ENCODE results near the gene ADAM8. TPM values are rescaled to one million over a fixed set of nuclear protein-coding genes. Genes with fewer than 3 reads are reported as not detected.
A peak's percentile ranks its signal among the peaks of the same experiment; 100 is the strongest.

The ADAM8 gene
- total and polyA plus RNA-seq, 4 donors: 4.4 to 79.2 (median 27.4) TPM

DNA sequence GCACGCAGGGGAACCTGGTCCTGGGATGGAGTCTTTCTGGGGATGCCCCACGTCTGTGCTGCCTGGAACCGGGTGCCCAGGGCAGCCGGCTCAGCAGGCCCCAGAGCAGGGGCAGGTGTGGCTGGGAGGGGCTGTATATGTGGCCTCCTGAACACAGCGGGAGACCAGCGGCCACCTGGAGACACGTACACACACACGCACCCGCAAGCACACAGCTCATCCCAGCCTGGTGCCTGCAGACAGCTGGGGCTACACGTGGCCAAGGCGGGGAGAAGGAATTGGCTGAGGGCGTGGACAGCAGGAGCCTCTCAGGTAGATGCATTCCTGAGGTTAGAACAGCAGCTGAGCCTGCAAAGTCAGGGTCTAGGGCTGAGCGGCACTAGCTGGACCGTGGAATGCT, 14.0 kb downstream of the ADAM8 start:
- DNase-seq: no peak
- TF ChIP-seq, protein P1, sequence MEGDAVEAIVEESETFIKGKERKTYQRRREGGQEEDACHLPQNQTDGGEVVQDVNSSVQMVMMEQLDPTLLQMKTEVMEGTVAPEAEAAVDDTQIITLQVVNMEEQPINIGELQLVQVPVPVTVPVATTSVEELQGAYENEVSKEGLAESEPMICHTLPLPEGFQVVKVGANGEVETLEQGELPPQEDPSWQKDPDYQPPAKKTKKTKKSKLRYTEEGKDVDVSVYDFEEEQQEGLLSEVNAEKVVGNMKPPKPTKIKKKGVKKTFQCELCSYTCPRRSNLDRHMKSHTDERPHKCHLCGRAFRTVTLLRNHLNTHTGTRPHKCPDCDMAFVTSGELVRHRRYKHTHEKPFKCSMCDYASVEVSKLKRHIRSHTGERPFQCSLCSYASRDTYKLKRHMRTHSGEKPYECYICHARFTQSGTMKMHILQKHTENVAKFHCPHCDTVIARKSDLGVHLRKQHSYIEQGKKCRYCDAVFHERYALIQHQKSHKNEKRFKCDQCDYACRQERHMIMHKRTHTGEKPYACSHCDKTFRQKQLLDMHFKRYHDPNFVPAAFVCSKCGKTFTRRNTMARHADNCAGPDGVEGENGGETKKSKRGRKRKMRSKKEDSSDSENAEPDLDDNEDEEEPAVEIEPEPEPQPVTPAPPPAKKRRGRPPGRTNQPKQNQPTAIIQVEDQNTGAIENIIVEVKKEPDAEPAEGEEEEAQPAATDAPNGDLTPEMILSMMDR (IDR thresholded peaks at IDR 0.05; ENCODE audit: control extremely low read depth, extremely low read depth): no peak
- Histone ChIP-seq H3K36me3 (ENCODE audit: control insufficient read depth in 4 of 4, insufficient read depth in 4 of 4, low read length in 4 of 4) (no peaks in the 10 kb centered on the region), H3K4me1 (ENCODE audit: control insufficient read depth in 5 of 5, insufficient read depth in 5 of 5, low read length in 5 of 5) (peaks cover 2 to 39% (median 5%) of the 10 kb centered on the region in 5 donors), H3K4me3 (no peak overlapping the region), H3K9ac (ENCODE audit: insufficient read depth in 1 of 2, low read length in 2 of 2) (no peak overlapping the region), H3K27ac (ENCODE audit: low read depth in 1 of 2, low read length in 1 of 2) (peak overlapping the region in 1 of 2 donors; percentile 9), H3K27me3 (ENCODE audit: control insufficient read depth in 3 of 3, insufficient read depth in 3 of 3, low read length in 2 of 3) (no peaks in the 10 kb centered on the region), H3K9me3 (ENCODE audit: control insufficient read depth in 4 of 4, insufficient read depth in 3 of 4, low read length in 3 of 4) (no peaks in the 10 kb centered on the region)
- no peak for ATAC-seq (ENCODE audit: insufficient read depth, low FRiP score)
- 81 to 89% methylated on average over 14 of the region's 14 CpGs for WGBS, 2 donors

DNA sequence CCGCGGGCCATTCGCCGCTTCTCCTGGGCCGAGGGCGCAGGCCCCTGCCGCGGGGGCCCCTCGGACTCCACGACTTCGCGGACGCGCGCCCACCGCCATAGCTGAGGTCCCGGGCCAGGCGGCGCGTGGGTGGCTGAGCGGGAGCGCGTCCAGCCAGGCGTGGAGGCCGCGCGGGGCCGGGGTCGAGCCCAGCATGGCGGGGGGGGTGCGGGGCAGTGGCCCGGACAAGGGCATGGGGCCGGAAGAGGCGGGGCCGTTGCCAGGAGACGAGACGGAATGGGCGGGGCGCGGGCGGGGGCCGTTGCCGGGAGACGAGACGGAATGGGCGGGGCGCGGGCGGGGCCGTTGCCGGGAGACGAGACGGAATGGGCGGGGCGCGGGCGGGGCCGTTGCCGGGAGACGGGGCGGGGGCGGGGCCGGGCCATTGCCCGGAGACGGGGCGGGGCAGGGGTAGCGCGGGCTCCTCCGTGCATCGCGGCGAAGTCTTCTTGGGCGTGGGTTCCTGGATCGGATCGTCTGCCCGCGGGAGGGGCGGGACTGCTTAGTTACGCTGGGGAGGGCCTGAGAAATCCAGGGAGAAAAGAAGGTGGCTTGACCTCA, 14.8 kb downstream of the ADAM8 start:
- Histone ChIP-seq H3K27ac (ENCODE audit: low read depth in 1 of 2, low read length in 1 of 2) (peak overlapping the region; percentile 89 to 96), H3K9ac (ENCODE audit: insufficient read depth in 1 of 2, low read length in 2 of 2) (peak overlapping the region in 1 of 2 donors; percentile 42), H3K36me3 (ENCODE audit: control insufficient read depth in 4 of 4, insufficient read depth in 4 of 4, low read length in 4 of 4) (no peaks in the 10 kb centered on the region), H3K27me3 (ENCODE audit: control insufficient read depth in 3 of 3, insufficient read depth in 3 of 3, low read length in 2 of 3) (no peaks in the 10 kb centered on the region), H3K4me1 (ENCODE audit: control insufficient read depth in 5 of 5, insufficient read depth in 5 of 5, low read length in 5 of 5) (peaks cover 2 to 41% (median 5%) of the 10 kb centered on the region in 5 donors), H3K9me3 (ENCODE audit: control insufficient read depth in 4 of 4, insufficient read depth in 3 of 4, low read length in 3 of 4) (no peaks in the 10 kb centered on the region), H3K4me3 (peak overlapping the region; percentile 58)
- DNase-seq (peak; percentile 69 to 88 (median 78)), ATAC-seq (ENCODE audit: insufficient read depth, low FRiP score) (peak; percentile 81)
- WGBS, 2 donors: 1% methylated on average over 13 to 79 of the region's 79 CpGs
- TF ChIP-seq, protein P1 (IDR thresholded peaks at IDR 0.05; ENCODE audit: control extremely low read depth, extremely low read depth): no peak

DNA sequence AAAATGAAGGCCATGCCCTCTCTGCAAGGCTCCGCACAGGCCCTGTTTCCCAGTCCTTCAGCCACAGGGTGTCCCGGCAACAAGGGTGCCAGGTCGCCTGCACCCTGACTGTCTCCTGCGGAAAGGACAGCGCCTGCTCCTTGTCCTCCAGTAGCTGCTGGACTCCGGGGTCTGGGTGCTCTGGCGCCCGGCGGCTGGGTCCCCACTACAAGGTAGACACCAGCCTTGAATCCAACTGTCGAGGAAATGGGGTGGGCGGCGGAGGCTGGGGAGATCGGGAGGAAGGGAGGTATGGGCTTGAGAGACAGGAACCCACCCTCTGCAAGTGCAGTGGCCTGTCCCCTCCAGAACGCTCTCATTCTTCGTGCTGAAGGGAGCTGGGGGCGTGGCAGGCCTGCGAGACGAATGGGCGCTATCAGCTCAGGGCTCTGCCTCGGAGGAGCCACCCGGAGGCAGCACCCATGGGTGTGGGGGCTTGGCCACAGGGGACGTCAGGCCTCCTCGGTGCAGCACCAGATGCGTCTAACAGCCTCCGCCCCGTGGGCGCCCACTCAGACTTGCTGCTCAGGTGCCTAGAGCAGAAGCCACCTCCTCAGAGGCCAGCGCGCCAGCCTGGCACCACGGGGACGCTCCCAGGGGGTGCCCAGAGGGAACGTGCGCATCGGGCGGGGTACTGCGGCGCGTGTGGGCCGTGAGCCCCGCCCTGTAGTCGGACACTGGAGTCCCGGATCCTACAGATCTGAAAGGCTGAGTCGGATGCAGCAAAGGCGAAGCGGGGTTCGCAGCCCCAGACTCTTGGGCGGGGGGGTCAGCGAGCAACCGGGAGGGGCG, 15.6 kb downstream of the ADAM8 start:
- peak; percentile 46 to 56 (median 54) for DNase-seq
- Histone ChIP-seq H3K27me3 (ENCODE audit: control insufficient read depth in 3 of 3, insufficient read depth in 3 of 3, low read length in 2 of 3) (no peaks in the 10 kb centered on the region), H3K27ac (ENCODE audit: low read depth in 1 of 2, low read length in 1 of 2) (peak overlapping the region; percentile 89 to 96), H3K36me3 (ENCODE audit: control insufficient read depth in 4 of 4, insufficient read depth in 4 of 4, low read length in 4 of 4) (no peaks in the 10 kb centered on the region), H3K4me1 (ENCODE audit: control insufficient read depth in 5 of 5, insufficient read depth in 5 of 5, low read length in 5 of 5) (peaks cover 2 to 41% (median 5%) of the 10 kb centered on the region in 5 donors), H3K4me3 (peak overlapping the region; percentile 58), H3K9ac (ENCODE audit: insufficient read depth in 1 of 2, low read length in 2 of 2) (no peak overlapping the region), H3K9me3 (ENCODE audit: control insufficient read depth in 4 of 4, insufficient read depth in 3 of 4, low read length in 3 of 4) (no peaks in the 10 kb centered on the region)
- TF ChIP-seq, protein P1 (IDR thresholded peaks at IDR 0.05; ENCODE audit: control extremely low read depth, extremely low read depth): no peak
- WGBS, 2 donors: 20 to 21% methylated on average over 48 to 50 of the region's 50 CpGs
- peak; percentile 12 for ATAC-seq (ENCODE audit: insufficient read depth, low FRiP score)
